Stimulated activated CD4-positive, alpha-beta T cell treated with anti-CD3 and anti-CD28 coated beads, Interleukin-15, amount 100 ng/mL, for 24 hours (primary cell): Measurements from ENCODE around the gene FANCG.
A peak's percentile ranks its signal among the peaks of the same experiment; 100 is the strongest.

Source experiments
- DNase-seq: peaks from one replicate; pipeline ENCODE4 v3.0.0-alpha.2; 2020

Gene FANCG

GRCh38 chr9:35057271-35057620 lies 22.5 kb downstream of the FANCG start:
- DNase-seq, result no peak

- DNase-seq, result no peak
Measured at GRCh38 chr9:35056571-35057270, 23.0 kb downstream of the FANCG start.

GRCh38 chr9:35054871-35055644 lies 24.7 kb downstream of the FANCG start:
- DNase-seq, result no peak

DNA sequence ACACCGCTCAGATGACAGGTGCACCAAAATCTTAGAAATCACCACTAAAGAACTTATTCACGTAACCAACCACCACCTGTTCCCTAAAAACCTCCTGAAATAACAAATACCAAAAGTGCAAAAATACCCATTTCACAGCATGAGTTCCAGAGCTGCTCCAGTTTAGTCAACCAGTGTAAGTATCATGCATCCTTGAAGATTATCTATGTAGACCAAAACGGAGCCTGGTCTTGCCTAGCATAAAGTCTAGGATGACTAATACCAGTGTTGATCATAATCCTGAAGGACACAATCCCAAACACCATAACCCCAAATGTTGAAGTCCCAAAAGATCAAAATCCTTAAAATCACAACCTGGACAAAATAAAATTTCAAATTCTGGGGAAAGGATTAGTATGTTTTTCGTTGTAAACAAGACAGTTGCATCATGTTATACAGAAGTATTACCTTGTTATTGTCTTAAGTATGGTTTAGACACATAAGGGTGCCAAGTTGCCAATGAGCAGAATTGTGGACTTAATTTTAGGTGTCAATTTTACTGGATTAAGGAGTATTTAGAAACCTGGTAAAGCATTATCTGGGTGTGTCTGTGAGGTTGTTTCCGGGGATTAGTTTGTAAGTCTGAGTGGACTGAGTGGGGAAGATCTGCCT lies 25.4 kb downstream of the FANCG start:
- DNase-seq, result no peak

- peak; percentile 62 for DNase-seq
Measured at GRCh38 chr9:35051069-35051967, 28.4 kb downstream of the FANCG start.

GRCh38 chr9:35048511-35048910 lies 31.2 kb downstream of the FANCG start:
- DNase-seq, result no peak

DNA sequence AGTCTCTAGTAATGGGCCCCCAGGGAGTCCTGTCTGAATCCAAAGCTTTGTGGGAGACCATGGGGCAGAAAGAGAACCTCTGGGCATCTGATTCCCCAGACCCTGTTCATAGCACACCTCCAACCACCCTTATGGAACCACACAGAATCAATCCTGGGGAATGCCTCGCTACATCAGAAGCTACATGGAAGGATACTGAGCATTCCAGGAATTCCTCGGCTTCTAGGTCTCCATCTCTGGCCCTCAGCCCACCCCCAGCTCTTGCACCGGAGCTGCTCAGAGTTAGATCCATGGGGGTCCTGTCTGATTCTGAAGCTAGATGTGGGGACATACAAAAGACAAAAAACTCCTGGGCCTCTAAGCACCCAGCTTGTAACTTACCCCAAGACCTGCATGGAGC lies 35.7 kb downstream of the FANCG start:
- DNase-seq, result no peak

DNA sequence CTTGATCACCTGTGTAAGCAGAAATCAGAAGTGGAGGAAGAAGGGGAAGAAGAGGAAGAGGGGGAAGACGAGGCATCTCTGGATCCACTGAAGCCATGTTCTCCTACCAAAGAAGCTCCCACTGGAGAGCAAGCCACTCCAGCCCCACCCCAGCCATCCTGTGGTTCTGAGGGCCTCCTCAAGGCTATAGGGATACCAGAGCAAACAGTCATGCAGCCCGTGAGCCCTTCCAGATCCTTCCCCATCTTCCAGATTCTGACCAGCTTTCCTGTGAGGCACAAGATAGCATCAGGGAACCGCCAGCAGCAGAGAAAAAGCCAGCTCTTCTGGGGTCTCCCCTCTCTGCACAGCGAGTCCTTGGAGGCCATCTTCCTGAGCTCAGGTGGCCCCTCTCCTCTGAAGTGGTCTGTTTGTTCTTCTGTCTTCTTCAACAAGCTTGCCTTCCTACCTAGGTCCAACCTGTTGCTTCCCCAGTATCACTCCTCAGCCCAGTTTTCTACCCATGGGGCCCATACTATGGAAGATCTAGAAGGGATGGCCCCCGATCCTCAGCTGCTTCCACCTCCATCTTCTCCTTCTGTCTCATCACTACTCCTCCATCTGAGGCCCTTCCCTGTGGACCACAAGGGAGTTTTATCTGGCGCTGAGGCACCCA lies 36.7 kb downstream of the FANCG start:
- no peak for DNase-seq

DNA sequence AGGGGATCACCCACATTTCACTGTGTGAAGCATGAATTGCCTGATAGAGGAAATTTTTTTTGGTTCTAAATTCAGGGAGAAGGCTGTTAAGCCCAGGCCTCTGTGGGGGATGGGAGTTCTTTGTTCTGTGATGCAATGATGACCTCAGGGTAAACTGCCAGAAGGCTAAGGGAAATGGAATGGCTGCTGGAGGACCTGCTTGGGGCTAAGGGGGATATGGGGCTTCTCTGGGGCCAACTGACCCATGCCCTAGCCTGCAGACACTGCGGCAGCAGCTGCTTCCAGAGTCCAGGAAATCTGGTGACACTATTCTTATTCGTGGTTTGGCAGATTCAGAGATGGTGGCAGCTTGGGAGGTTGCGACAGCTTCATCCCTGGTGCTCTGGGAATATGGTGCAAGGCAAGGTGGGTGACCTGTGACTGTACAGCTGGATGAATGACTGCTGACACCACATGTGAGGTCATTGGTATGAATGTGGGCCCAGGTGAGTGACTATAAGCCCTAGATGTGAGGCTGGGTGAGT lies 37.6 kb downstream of the FANCG start:
- DNase-seq, result no peak

- peak; percentile 72 for DNase-seq
Measured at GRCh38 chr9:35035851-35036701, 43.7 kb downstream of the FANCG start.

DNA sequence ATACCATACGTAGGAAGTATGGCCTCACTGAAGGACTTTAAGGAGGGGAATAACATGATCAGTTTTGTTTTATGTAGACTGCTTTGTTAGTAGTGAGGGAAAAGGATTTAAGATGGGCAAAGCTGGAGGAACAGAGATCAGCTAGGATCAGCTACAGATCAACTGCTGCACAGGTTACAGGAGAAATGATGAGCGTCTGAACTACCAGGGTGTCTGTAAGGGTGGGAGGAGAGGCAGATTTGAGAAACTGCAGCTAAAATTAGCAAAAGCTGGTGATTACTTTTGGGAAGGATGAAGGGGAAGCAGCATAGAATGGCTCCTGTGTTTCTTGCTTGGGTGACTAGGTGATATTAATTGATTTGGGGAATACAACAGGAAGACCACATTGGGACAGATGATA lies 46.6 kb downstream of the FANCG start:
- no peak for DNase-seq

DNA sequence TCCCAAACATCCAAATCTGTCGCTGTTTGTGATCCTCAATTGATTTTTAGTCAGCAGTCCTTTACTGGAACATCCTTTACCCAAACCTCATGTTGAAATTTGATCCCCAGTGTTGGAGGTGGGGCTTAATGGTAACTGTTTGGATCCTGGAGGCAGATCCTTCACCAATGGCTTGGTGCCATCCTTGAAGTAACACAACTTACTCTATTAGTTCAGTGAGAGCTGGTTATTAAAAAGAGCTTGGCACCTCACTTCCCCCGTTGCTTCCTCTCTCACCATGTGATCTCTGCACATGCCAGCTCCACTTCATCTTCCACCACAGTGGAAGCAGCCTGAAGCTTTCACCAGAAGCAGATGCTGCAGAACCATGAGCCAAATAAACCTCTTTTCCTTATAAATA lies 49.9 kb downstream of the FANCG start:
- no peak for DNase-seq

- no peak for DNase-seq
Measured at GRCh38 chr9:35029241-35029640, 50.5 kb downstream of the FANCG start.

DNA sequence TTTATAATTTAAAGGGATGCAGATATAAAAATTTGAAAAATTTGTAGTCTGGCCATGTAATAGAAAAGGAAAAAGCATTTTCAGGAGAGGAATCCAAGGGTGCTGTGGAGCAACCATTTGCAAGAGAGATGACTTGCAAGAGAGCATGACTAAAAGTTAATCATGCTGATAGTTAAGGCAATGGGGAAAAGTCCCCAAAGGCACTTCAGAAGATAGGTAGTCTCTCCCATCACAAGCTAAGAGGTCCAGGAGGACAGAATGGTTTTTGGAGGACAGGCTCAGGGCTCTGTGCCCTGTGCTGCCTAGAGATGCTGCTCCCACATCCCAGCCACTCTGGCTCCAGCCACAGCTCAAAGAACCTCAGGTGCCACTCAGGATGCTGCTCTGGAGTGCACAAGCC lies 51.4 kb downstream of the FANCG start:
- no peak for DNase-seq

DNA sequence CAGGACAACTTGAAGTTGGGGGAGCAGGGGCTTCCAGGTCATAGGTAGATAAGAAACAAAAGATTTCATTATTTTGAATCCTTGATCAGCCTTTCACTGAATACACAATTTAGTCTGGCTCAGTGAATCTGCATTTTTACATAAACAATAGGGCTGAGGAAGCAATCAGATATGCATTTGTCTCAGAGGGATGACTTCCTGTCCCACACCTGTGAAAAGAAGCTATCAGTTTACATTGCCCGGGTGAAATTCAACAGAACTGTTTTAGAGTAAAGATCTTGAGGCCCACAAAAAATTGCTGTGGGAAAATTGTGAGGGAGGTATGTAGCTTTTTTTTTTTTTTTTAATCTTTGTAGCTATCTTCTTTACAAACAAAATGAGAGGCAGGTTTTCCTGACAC lies 51.9 kb downstream of the FANCG start:
- DNase-seq, result no peak

DNA sequence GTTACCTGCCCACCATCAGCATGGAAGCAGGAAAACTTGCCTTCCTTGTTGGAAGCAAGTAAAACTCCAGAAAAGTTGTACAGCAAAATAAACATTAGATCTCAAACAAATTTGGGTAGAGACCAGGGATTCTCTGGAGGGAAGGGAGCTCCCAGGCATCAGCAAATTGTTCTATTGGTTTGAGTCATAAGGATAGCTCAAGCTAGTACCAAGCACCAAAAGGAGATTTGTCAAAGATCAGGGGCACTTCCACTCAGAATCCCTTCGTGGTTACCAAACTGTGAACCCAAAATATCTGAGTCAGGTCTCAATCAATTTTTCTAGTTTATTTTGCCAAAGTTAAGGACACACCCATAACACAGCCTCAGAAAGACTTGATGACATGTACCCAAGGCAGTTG lies 52.4 kb downstream of the FANCG start:
- DNase-seq, result no peak

DNA sequence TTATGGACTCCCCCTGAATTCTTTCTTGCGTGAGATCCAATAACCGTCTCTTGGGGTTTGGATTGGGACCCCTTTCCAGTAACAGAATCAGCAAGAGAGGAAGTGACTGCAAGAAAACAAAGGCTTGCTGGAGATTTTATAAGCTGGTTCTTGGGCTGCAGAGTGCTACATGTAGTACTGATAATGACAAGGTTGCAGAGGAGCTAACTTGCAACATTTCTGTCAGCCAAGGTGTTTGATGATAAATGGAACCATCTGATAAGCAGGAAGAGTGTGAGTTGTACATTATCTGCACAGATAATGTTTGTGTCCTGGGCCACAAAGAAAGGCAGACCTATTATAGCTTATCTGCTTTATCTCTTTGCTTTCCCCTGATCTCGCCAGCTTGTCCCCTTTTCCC lies 53.1 kb downstream of the FANCG start:
- DNase-seq, result no peak
